SHP77 (cell line): Measurements from ENCODE around the gene DIAPH3.

Experiments used
- DNase-seq, 2 experiments: peaks; one replicate each; lab custom pipeline; 2025; lab: John Stamatoyannopoulos, UW

Gene DIAPH3

GRCh38 chr13:59776924-59777690 lies 386.6 kb downstream of the DIAPH3 start:
- no peak for DNase-seq

GRCh38 chr13:59774491-59774971 lies 389.2 kb downstream of the DIAPH3 start:
- no peak for DNase-seq

GRCh38 chr13:59771272-59771671 lies 392.5 kb downstream of the DIAPH3 start:
- no peak for DNase-seq

GRCh38 chr13:59770451-59770850 lies 393.3 kb downstream of the DIAPH3 start:
- DNase-seq = no peak

- DNase-seq = no peak
These were observed 397.5 kb downstream of the DIAPH3 start for GRCh38 chr13:59766236-59766635.

DNA sequence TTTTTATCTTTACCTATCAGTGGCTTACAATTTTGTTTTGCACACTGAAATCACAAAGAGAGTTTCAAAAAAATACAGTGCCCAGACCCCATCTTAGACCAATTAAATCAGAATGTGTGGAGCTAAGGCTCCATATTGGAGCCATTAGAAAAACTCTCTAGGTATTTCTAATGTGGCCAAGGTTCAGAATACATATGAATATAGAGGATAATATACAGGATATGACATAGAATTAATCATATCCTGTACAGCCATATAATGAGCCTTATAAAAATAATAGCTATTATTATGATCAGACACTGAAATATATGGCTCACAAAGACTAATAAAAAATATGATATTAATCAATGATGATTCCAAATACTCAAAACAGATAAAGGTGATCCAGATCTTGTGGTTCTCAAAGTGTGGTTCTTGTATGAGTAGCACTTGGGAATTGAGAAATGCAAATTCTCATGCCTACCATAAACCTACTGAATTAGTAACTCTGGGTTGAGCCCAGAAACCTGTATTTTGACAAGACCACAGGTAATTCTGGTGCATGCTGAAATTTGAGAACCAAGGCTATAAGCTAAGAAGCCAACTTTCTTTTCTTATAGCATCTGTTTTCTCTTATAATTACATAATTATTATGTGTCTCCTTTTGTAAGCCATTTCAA lies 408.0 kb downstream of the DIAPH3 start:
- no peak for DNase-seq

DNA sequence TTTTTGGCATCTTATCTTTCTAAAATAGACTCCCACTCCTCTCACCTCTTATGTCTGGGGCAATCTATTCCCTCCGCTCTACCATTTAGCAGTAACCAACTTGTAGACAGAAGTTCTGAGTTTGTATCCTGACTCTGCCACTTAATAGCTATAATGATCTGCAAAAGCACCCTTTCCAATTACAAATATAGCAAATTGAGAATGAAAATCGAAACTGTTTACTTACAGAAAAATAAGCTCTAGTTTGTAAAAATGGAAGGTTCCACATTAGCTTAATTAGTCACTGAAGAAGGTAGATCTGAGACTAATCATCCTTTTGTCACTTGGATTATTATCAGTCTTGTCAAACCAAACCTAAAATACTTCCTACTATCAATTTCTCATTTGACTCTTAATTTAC lies 409.3 kb downstream of the DIAPH3 start:
- DNase-seq = no peak

GRCh38 chr13:59750860-59751259 lies 412.9 kb downstream of the DIAPH3 start:
- DNase-seq = no peak

- no peak for DNase-seq
These were observed 415.7 kb downstream of the DIAPH3 start for GRCh38 chr13:59748046-59748445.

- no peak for DNase-seq
These were observed 416.2 kb downstream of the DIAPH3 start for GRCh38 chr13:59747529-59747928.

DNA sequence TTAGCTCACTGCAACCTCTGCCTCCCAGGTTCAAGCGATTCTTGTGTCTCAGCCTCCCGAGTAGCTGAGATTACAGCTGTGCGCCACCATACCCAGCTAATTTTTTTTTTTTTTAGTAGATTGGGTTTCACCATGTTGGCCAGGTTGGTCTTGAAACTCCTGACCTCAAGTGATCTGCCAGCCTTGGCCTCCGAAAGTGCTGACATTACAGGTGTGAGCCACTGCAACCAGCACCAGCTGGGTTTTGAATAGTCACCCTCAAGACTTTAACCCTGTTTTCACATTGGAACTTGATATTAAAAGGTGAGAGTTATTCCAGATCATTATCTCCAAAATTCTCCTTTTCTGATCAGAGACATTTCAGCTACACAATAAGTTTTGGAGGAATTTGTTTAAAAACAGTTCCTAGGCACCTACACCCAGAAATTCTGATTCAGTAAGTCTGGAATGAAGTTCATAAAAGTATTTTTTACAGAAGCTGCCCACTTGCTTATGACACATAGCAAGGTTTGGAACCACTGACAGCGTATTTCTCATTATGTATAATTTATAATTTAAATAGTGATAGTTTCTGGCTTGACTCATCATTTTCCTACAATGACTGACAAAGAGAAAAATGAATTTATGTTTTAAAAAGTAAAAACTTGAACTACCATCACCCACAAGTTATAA lies 417.3 kb downstream of the DIAPH3 start:
- no peak for DNase-seq

- no peak for DNase-seq
These were observed 418.3 kb downstream of the DIAPH3 start for GRCh38 chr13:59745392-59745788.

GRCh38 chr13:59744747-59745391 lies 418.9 kb downstream of the DIAPH3 start:
- no peak for DNase-seq

DNA sequence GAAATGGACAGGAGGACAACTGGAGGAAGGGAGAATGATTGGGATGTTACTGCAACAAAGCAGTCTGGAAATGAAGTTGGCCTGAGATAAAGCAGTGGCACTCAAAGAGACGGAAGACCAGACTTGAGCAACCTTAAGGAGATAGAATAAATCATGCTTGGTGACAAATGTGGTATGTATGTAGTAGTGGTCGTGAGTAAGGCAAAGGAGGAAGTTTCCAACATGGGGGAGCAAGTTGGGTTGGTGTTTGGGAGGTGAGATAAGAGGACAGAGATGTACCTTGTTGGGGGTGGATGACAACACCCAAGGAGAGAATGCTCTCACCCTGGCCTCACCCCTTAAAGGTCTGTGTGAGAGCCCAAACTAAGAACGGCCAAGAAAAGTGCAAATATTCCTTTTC lies 420.5 kb downstream of the DIAPH3 start:
- DNase-seq = no peak

GRCh38 chr13:59742467-59742866 lies 421.3 kb downstream of the DIAPH3 start:
- no peak for DNase-seq

DNA sequence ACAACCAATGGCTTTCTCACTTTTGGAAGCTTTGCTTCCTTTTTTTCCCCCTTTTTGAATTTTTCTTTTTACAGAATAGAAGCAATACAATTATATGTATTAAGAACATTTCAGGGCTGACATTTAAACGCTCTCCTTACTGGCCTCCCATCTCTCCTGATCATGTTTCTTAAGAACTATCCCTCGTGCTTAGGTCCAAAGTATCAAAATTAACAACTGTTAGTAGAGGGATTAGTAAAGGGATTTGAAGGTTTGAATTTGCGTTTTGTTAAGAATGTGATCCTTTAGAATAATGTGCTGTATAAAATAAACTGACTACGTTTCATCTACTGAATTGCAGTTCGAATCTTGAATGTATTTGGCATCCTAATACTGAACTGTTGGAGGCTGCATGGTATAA lies 424.8 kb downstream of the DIAPH3 start:
- DNase-seq = no peak

- no peak for DNase-seq
These were observed 429.3 kb downstream of the DIAPH3 start for GRCh38 chr13:59734393-59734792.

DNA sequence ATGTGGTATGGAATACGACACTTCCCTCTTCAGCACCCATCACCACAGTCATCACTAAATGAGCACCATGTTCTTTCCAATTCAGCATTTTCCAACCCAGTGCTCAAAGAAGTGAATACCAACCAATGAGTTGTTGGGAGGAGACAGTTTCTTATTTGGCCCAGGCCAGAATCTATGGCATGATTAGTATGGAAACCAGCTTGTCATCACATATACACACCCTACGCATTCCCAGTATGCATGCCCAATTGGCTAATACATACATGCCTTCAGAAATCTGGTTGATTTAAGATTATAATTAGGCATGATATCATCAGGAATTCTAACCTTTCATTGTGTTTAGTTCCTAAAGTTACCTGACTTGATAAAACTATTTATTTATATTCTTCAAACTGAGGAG lies 430.0 kb downstream of the DIAPH3 start:
- no peak for DNase-seq

DNA sequence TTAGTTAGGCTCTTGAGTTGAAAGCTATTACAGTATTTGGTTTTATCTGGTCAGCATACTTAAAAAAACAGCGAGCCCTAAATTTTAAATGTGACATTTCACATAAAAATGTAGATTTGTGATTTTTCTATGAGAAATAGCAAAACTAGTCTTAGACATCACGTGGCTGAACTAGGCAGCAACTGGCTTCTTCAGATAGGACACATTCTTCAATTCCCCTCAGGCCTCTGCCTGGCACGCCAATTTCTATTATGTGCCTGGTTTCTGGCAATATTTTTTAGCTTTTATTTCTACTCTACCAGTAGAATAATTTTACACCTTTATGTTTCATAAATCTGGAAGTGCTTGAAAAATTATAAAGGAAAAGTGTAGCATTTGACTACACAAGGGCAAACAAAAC lies 433.7 kb downstream of the DIAPH3 start:
- DNase-seq = no peak

DNA sequence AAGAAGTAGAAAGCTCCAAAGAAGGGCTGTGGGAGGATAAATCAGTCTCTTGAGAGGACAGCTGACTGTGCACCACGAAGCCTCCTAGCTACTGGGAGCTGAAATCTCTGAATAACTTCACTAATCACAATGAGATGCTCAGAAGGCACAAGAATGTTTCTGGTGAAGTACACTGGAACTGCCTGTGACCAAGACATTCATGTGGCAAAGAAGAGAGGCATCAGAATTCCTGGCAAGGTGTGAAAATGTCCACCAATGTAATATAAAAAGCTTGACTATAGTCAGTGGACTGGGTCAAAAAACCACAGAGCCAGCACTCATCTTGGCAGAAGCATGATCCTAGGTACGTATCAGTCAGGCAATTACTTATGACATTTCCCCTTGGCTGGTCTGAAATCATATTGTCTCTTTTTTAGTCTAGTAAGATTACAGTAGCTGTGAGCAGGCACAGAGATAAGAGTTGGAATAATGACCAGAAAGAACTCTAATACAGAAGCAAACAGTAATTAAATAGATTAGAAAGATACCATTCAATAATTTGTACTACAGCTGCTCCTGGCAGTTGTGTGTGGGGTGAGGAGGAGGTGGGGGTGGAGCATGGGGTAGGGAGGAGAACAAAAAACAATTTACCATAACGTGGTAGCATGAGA lies 434.7 kb downstream of the DIAPH3 start:
- no peak for DNase-seq

DNA sequence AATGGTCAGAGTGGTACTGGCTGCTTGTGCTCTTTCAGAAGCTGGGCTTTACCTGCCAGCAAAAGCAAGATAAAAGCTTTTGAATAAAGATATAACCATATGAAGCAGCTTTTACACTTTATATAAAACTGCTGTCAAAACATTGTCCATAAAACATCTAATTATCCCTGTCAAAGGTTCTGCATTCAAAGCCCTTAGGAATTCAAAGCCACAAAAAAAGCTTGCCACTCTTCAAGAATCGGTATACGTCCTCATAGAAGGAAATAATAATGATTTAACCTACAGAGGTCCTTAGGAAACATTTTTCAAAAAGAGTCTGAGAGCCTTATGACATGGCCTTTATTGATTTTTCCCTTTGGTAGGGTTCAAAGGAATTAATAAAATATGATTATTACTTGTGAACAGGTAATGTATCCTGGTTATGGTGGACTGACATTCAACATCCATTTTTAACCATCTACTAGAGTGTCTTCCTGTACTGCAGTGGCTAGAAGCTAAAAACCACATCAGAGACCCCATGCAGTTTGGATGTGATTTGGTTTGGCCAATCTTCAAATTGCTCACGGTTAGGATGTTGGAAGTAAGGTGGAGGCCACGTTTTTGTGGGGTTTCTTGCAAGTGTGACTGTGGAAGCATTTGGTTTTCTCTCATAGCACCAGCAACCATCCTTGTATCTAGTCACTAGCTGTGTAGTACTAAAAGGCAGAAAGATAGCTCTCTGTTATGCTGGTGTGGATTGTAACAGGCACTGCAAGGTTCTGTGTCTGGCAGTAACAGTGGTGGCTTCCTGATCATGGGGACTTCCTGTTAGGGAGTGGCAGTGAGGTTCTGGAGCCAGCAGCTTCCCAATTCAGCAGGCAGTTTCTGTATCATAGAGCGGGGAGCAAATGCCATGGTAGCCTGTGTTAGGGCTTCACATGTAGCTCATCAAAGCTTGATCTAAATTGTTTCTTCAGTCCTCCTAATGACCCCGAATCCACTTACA lies 441.5 kb downstream of the DIAPH3 start:
- no peak for DNase-seq
